ENCODE data around the gene WDR33. TPM values are rescaled to one million over a fixed set of nuclear protein-coding genes. Genes with fewer than 3 reads are reported as not detected.

WDR33 gene
- total RNA-seq, 4 donors from 2014 or later: 42.3 to 46.5 (median 45.1) TPM

DNA sequence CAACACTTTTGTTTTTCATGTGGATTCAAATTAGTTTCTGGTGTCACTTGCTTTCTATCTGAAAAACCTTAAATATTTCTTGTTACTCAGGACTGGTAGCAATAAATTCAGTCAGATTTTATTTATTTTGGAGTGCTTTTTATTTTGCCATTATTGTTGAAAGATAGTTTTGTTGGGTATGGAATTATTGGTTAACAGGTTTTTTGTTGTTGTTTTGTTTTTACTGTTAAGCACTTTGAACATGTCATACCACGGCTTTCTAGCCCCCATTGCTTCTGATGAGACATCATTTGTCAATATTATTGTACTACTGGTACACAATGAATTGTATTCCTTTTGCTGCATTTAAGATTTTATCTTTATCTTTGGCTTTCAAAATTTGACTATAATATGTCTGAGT is 122.6 kb downstream of the WDR33 start:
- H3K27ac ChIP-seq: no peak overlapping the region
- peaks cover 0 to under 1% (median 0%) of the 10 kb centered on the region in 4 donors for H3K4me1 ChIP-seq
- no peaks in the 10 kb centered on the region for H3K36me3 ChIP-seq
- 84 to 88% methylated on average over 1 of the region's 1 CpG for WGBS, 2 donors
- H3K9me3 ChIP-seq: peaks cover 0 to 25% (median 0%) of the 10 kb centered on the region in 4 donors
- H3K27me3 ChIP-seq: no peaks in the 10 kb centered on the region
- no peak for DNase-seq (ENCODE audit: low spot score in 2 of 2)
- TF ChIP-seq CTCF (IDR thresholded peaks at IDR 0.05) (no peak), POLR2A (IDR thresholded peaks at IDR 0.05) (no peak), EP300 (IDR thresholded peaks at IDR 0.05) (no peak)
- no peak overlapping the region for H3K4me3 ChIP-seq

GRCh38 chr2:127685410-127686080 is 125.4 kb downstream of the WDR33 start:
- peak overlapping the region in 1 of 4 donors; percentile 66 for H3K27ac ChIP-seq

DNA sequence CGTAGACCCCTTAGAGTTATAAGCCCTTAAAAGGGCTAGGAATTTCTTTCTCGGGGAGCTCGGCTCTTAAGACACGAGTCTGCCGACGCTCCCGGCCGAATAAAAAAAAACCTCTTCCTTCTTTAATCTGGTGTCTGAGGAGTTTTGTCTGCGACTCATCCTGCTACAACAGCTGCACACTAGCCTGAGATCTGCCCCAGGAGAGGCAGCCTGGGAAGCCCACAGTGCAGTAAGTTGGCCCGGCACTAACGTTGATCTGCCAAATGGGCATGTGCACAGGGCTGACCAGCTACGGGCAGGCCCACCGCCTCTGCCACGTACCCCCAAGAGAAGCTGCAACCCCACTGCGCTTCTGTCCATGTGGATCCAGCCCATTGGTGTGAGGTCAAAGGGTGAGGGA is 127.2 kb downstream of the WDR33 start:
- H3K9me3 ChIP-seq: peaks cover 0 to 3% (median 0%) of the 10 kb centered on the region in 4 donors
- DNase-seq (ENCODE audit: low spot score in 2 of 2): no peak
- no peaks in the 10 kb centered on the region for H3K27me3 ChIP-seq
- H3K4me1 ChIP-seq: peaks cover 0 to 22% (median 7%) of the 10 kb centered on the region in 4 donors
- no peak overlapping the region for H3K4me3 ChIP-seq
- H3K27ac ChIP-seq: no peak overlapping the region
- TF ChIP-seq POLR2A (IDR thresholded peaks at IDR 0.05) (no peak), CTCF (IDR thresholded peaks at IDR 0.05) (no peak), EP300 (IDR thresholded peaks at IDR 0.05) (no peak)
- WGBS, 2 donors: 56 to 62% methylated on average over 15 of the region's 15 CpGs
- H3K36me3 ChIP-seq: no peaks in the 10 kb centered on the region

More at GRCh38 chr2:127685410-127686080, 125.4 kb downstream of the WDR33 start:
- H3K36me3 ChIP-seq: no peaks in the 10 kb centered on the region
- H3K27me3 ChIP-seq: no peaks in the 10 kb centered on the region
- 69 to 74% methylated on average over 8 of the region's 8 CpGs for WGBS, 2 donors
- H3K9me3 ChIP-seq: peaks cover 0 to 12% (median 0%) of the 10 kb centered on the region in 4 donors
- TF ChIP-seq EP300 (IDR thresholded peaks at IDR 0.05): peak in 1 of 2 donors; percentile 29
- no peak for TF ChIP-seq CTCF (IDR thresholded peaks at IDR 0.05)
- peaks cover 0 to 22% (median 7%) of the 10 kb centered on the region in 4 donors for H3K4me1 ChIP-seq
- no peak overlapping the region for H3K4me3 ChIP-seq
- no peak for DNase-seq (ENCODE audit: low spot score in 2 of 2)

GRCh38 chr2:127683056-127683455 is 127.9 kb downstream of the WDR33 start:
- Histone ChIP-seq H3K4me3 (no peak overlapping the region), H3K27ac (no peak overlapping the region), H3K9me3 (no peaks in the 10 kb centered on the region), H3K36me3 (no peaks in the 10 kb centered on the region), H3K4me1 (peaks cover 0 to 22% (median 7%) of the 10 kb centered on the region in 4 donors), H3K27me3 (no peaks in the 10 kb centered on the region)
- TF ChIP-seq CTCF (IDR thresholded peaks at IDR 0.05) (no peak), EP300 (IDR thresholded peaks at IDR 0.05) (no peak), POLR2A (IDR thresholded peaks at IDR 0.05) (no peak)
- DNase-seq (ENCODE audit: low spot score in 2 of 2): no peak

DNA sequence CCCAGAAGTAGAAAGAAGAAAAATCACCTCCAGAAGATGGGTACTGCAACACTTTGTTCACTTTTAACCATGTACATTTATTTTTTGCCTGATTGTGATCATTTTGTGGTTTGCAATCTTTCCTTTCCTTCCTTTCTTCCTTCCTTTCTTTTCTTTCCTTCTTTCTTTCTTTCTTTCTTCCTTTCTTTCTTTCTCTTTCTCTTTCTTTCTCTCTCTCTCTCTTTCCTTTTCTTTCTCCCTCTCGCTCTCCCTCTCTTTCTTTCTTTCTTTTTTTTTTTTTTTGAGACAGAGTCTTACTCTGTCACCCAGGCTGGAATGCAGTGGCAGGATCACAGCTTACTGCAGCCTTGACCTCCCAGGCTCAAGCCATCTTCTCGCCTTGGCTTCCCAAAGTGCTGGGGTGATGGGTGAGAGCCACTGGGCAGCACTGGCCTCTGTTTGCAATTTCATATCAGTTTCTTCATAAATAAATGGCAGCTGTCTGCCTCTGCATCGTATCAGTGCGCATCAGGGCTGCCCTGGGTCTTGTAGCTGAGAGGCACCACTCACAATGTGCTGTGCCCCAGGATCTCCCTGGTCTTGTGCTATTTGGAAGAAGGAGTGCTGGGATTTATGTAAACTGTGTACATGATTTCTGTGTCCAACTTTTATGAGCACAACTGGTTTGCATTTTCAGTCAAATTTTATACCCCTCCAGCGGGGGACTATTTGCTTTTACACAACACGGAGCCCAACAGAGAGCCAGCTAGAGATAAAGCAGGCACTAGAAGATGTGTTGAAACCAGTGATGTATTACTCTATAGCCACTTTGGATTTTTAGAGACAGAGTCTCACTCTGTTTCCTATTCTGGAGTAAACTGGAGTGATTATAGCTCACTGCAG is 128.8 kb downstream of the WDR33 start:
- H3K9me3 ChIP-seq: no peaks in the 10 kb centered on the region
- no peaks in the 10 kb centered on the region for H3K36me3 ChIP-seq
- no peak for DNase-seq (ENCODE audit: low spot score in 2 of 2)
- peaks cover 0 to 22% (median 7%) of the 10 kb centered on the region in 4 donors for H3K4me1 ChIP-seq
- 78 to 82% methylated on average over 6 of the region's 6 CpGs for WGBS, 2 donors
- no peaks in the 10 kb centered on the region for H3K27me3 ChIP-seq
- no peak for TF ChIP-seq CTCF (IDR thresholded peaks at IDR 0.05)
- no peak for TF ChIP-seq EP300 (IDR thresholded peaks at IDR 0.05)
- no peak for TF ChIP-seq POLR2A (IDR thresholded peaks at IDR 0.05)
- no peak overlapping the region for H3K27ac ChIP-seq
- no peak overlapping the region for H3K4me3 ChIP-seq

All from tibial nerve (tissue), 4 donors.